ENCODE data around the gene PXYLP1. TPM values are rescaled to one million over a fixed set of nuclear protein-coding genes. Genes with fewer than 3 reads are reported as not detected.
A peak's percentile ranks its signal among the peaks of the same experiment; 100 is the strongest.

PXYLP1 gene
- total RNA-seq, 1 donor from 2014 or later, result 26.1 TPM

DNA sequence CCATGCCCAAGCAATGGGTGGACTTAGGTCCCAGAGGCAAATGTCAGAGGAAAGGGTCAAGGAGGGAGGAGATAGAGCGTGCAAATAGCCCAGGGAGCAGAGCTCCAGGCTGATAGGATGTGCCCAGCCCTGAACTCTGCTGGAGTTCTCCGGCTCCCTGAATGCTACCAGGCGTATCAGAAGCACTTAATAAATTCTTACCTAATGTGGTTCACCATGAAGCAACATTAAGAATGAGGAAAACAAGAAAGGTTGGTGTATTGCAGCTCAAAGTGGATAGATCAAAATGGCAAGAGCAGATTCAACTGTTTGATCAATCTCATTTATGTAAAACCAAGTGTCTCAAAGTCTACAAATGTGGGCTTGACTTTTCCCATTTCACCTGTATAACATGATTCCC, 38.3 kb downstream of the PXYLP1 start:
- Mint-ChIP-seq H3K4me1 (ENCODE audit: unreplicated experiment) (peaks cover 18% of the 10 kb centered on the region), H3K27ac (no peak overlapping the region), H3K36me3 (peaks cover 13% of the 10 kb centered on the region), H3K9me3 (no peaks in the 10 kb centered on the region), H3K4me3 (no peak overlapping the region), H3K27me3 (no peaks in the 10 kb centered on the region)
- peak; percentile 20 for DNase-seq (ENCODE audit: extremely low spot score, unreplicated experiment)
- TF ChIP-seq, protein P1, sequence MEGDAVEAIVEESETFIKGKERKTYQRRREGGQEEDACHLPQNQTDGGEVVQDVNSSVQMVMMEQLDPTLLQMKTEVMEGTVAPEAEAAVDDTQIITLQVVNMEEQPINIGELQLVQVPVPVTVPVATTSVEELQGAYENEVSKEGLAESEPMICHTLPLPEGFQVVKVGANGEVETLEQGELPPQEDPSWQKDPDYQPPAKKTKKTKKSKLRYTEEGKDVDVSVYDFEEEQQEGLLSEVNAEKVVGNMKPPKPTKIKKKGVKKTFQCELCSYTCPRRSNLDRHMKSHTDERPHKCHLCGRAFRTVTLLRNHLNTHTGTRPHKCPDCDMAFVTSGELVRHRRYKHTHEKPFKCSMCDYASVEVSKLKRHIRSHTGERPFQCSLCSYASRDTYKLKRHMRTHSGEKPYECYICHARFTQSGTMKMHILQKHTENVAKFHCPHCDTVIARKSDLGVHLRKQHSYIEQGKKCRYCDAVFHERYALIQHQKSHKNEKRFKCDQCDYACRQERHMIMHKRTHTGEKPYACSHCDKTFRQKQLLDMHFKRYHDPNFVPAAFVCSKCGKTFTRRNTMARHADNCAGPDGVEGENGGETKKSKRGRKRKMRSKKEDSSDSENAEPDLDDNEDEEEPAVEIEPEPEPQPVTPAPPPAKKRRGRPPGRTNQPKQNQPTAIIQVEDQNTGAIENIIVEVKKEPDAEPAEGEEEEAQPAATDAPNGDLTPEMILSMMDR (conservative IDR thresholded peaks at IDR 0.05), result no peak

DNA sequence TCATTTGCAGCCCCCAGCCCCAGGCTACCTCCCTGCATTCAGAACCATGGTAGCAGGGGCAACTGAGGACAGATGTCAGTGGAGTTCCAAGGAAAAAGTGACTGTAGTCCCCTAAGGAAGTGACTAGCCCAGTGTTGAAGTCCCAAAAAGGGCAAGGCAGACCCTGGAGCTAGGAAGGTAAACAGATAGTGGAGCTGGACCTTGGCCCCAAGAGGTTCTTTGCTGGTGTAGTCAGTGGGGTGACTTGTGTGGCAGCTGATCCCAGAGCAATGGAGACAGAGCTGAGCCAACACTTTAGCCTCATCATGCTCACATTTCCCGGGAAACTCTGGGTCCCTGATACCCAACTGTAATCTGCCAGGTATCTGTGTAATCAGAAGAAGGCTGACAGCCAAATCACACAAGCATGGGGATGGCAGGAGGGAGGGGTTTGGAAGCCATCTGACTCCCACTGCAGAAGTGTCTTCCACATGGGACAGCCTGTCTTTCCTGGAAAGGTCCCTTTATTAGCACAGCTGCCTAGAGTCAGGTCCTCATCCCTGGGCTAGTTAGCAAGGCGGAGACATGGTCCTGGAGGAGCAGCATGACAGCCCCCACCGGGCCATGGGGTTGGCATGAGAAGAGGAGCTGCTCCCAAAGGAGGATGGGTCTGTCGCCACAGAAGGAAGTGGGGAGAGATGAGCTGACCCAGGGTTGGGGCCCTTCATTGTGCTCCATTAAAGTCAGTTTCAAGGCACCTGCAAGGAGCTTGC, 39.8 kb downstream of the PXYLP1 start:
- Mint-ChIP-seq H3K9me3 (no peaks in the 10 kb centered on the region), H3K27ac (no peak overlapping the region), H3K36me3 (peaks cover 9% of the 10 kb centered on the region), H3K27me3 (no peaks in the 10 kb centered on the region), H3K4me1 (ENCODE audit: unreplicated experiment) (peaks cover 13% of the 10 kb centered on the region), H3K4me3 (no peak overlapping the region)
- TF ChIP-seq, protein P1 (conservative IDR thresholded peaks at IDR 0.05), result no peak
- DNase-seq (ENCODE audit: extremely low spot score, unreplicated experiment), result peak; percentile 36

DNA sequence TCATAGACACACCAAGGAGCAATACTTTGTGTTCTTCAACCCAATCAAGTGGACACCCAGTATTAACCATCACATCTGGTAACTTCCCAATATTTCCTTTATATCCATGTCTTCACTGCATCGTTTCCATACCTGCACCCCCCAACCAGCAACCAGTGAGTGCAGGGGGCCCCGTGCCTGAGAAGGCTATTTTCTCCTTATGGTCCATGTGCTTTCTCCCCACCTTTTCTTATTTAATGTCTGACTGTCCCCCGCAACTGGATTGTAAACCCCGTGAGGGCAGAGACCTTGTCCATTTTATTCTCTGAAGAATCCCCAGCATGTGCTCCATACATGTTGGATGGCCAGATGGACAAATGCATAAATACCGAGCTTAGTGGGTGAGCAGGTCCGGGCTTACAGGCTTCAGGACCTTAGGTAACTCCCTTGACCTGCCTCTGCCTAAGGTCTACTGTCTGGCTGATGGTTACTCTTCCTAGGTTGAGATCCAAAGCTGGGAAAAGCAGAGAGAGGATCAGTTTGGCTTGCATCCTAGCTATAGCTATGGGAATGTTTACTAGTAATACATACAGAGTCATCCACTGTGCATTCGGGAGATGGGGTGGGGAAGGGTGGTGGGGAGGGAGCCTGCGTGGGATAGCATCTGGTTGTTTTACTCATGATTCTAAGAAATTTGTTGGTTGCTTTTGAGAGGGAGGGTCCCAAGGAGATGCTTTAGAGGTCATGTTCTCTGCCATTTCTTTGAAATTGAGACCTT, 41.5 kb downstream of the PXYLP1 start:
- Mint-ChIP-seq H3K9me3 (no peaks in the 10 kb centered on the region), H3K27me3 (no peaks in the 10 kb centered on the region), H3K4me3 (no peak overlapping the region), H3K27ac (no peak overlapping the region), H3K36me3 (peaks cover 9% of the 10 kb centered on the region), H3K4me1 (ENCODE audit: unreplicated experiment) (peaks cover 3% of the 10 kb centered on the region)
- TF ChIP-seq, protein P1 (conservative IDR thresholded peaks at IDR 0.05), result no peak
- no peak for DNase-seq (ENCODE audit: extremely low spot score, unreplicated experiment)

DNA sequence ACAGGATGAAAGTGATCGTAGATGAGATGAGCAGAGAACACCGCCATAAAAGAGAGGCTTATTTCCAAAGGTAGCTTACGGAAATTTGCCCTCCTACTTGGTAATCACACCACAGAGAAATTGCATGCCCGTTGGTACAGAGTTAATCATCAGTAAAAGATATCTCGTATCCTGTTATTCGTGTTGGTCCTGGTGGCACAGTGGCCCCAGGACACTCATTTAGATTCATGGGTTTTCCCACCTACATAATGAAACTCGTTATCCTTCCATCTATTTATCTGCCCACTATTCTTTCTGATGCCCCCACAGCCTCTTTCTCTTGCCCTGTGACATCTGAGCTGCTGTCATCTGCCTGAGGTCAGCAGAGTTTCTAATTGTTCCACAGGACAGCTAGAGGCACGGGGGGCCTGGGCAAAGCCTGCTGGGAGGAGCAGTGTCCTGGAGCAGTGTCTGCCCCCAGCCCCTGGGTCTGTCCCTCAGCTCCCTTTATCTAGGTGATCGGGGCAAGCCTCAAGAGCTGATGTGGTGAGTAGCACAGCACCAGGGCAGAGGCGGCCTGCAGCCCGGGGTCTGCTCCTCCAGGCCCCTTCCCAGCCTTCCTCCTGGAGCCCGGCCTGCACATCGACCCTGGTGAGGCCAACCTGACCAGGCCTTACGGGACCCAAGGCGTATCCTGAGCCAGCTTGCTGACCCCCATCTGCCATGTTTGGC, 42.2 kb downstream of the PXYLP1 start:
- Mint-ChIP-seq H3K36me3 (peaks cover 9% of the 10 kb centered on the region), H3K4me3 (no peak overlapping the region), H3K27ac (no peak overlapping the region), H3K4me1 (ENCODE audit: unreplicated experiment) (peaks cover 1% of the 10 kb centered on the region), H3K9me3 (no peaks in the 10 kb centered on the region), H3K27me3 (no peaks in the 10 kb centered on the region)
- TF ChIP-seq, protein P1 (conservative IDR thresholded peaks at IDR 0.05), result no peak
- DNase-seq (ENCODE audit: extremely low spot score, unreplicated experiment), result no peak

DNA sequence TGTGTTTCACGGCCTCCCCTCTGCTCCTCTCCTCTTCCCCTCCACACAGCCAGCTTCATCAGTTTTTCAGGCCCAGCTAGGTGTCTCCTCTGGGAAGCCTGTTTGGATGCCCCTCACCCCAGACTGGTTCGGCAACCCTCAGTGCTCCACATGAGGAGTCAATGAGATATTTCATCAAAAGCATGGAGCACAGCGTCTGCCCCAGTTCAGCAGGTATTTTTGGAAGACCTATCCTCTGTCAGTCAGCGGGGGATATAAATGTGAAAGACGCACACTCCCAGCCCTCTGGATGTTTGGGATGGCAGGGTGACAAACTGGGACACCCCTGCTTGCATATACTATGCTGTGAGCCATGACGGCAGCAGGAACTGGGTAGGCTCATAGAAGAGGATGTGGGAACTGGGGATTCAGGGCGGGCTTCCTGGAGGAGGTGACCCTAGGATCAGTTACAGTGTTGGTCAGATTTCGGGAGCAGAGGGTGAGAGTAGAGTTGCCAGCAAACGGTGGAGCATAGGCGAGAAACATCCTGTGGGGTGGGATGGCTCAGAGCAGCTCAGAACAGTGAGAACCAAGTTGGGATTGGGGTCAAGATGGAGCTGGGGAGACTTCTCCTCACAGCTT, 42.9 kb downstream of the PXYLP1 start:
- DNase-seq (ENCODE audit: extremely low spot score, unreplicated experiment), result no peak
- H3K27me3 Mint-ChIP-seq, result no peaks in the 10 kb centered on the region
- H3K27ac Mint-ChIP-seq, result peak overlapping the region; percentile 35
- H3K4me3 Mint-ChIP-seq, result no peak overlapping the region
- TF ChIP-seq, protein P1 (conservative IDR thresholded peaks at IDR 0.05), result no peak
- H3K9me3 Mint-ChIP-seq, result no peaks in the 10 kb centered on the region
- H3K36me3 Mint-ChIP-seq, result peaks cover 9% of the 10 kb centered on the region
- H3K4me1 Mint-ChIP-seq (ENCODE audit: unreplicated experiment), result peaks cover 8% of the 10 kb centered on the region

Measured in type B pancreatic cell (in vitro differentiated cells).